Measurements from ENCODE around the gene DUSP15.
A peak's percentile ranks its signal among the peaks of the same experiment; 100 is the strongest.

The DUSP15 gene

GRCh38 chr20:31840906-31841816, 29.2 kb downstream of the DUSP15 start:
- Mint-ChIP-seq H3K36me3 (no peaks in the 10 kb centered on the region), H3K4me1 (no peaks in the 10 kb centered on the region), H3K27me3 (no peaks in the 10 kb centered on the region), H3K9me3 (no peaks in the 10 kb centered on the region), H3K4me3 (no peak overlapping the region), H3K27ac (no peak overlapping the region)

- H3K4me3 Mint-ChIP-seq = no peak overlapping the region
- H3K36me3 Mint-ChIP-seq = no peaks in the 10 kb centered on the region
- no peaks in the 10 kb centered on the region for H3K9me3 Mint-ChIP-seq
- H3K27me3 Mint-ChIP-seq = no peaks in the 10 kb centered on the region
- no peak overlapping the region for H3K27ac Mint-ChIP-seq
- H3K4me1 Mint-ChIP-seq = no peaks in the 10 kb centered on the region
Observed at GRCh38 chr20:31839782-31840487, 30.4 kb downstream of the DUSP15 start.

GRCh38 chr20:31838646-31839292, 31.6 kb downstream of the DUSP15 start:
- H3K4me1 Mint-ChIP-seq = no peaks in the 10 kb centered on the region
- H3K27ac Mint-ChIP-seq = no peak overlapping the region
- no peaks in the 10 kb centered on the region for H3K27me3 Mint-ChIP-seq
- no peaks in the 10 kb centered on the region for H3K9me3 Mint-ChIP-seq
- H3K36me3 Mint-ChIP-seq = no peaks in the 10 kb centered on the region
- H3K4me3 Mint-ChIP-seq = no peak overlapping the region

GRCh38 chr20:31837896-31838397, 32.4 kb downstream of the DUSP15 start:
- no peak overlapping the region for H3K27ac Mint-ChIP-seq
- no peaks in the 10 kb centered on the region for H3K4me1 Mint-ChIP-seq
- no peak overlapping the region for H3K4me3 Mint-ChIP-seq
- H3K36me3 Mint-ChIP-seq = no peaks in the 10 kb centered on the region
- H3K9me3 Mint-ChIP-seq = no peaks in the 10 kb centered on the region
- no peaks in the 10 kb centered on the region for H3K27me3 Mint-ChIP-seq

- Mint-ChIP-seq H3K9me3 (no peaks in the 10 kb centered on the region), H3K4me3 (no peak overlapping the region), H3K27ac (peak overlapping the region; percentile 68), H3K36me3 (no peaks in the 10 kb centered on the region), H3K27me3 (no peaks in the 10 kb centered on the region), H3K4me1 (no peaks in the 10 kb centered on the region)
Observed at GRCh38 chr20:31836853-31837608, 33.3 kb downstream of the DUSP15 start.

GRCh38 chr20:31835977-31836852, 34.1 kb downstream of the DUSP15 start:
- H3K4me1 Mint-ChIP-seq = no peaks in the 10 kb centered on the region
- no peak overlapping the region for H3K27ac Mint-ChIP-seq
- H3K9me3 Mint-ChIP-seq = no peaks in the 10 kb centered on the region
- no peaks in the 10 kb centered on the region for H3K36me3 Mint-ChIP-seq
- no peaks in the 10 kb centered on the region for H3K27me3 Mint-ChIP-seq
- H3K4me3 Mint-ChIP-seq = no peak overlapping the region

- Mint-ChIP-seq H3K4me3 (no peak overlapping the region), H3K36me3 (no peaks in the 10 kb centered on the region), H3K4me1 (no peaks in the 10 kb centered on the region), H3K27ac (no peak overlapping the region), H3K9me3 (no peaks in the 10 kb centered on the region), H3K27me3 (no peaks in the 10 kb centered on the region)
Observed at GRCh38 chr20:31835554-31835953, 34.8 kb downstream of the DUSP15 start.

- Mint-ChIP-seq H3K9me3 (no peaks in the 10 kb centered on the region), H3K36me3 (no peaks in the 10 kb centered on the region), H3K4me3 (no peak overlapping the region), H3K27me3 (no peaks in the 10 kb centered on the region), H3K4me1 (no peaks in the 10 kb centered on the region), H3K27ac (no peak overlapping the region)
Observed at GRCh38 chr20:31833931-31834521, 36.3 kb downstream of the DUSP15 start.

- H3K27ac Mint-ChIP-seq = no peak overlapping the region
- no peak overlapping the region for H3K4me3 Mint-ChIP-seq
- no peaks in the 10 kb centered on the region for H3K27me3 Mint-ChIP-seq
- H3K9me3 Mint-ChIP-seq = no peaks in the 10 kb centered on the region
- H3K36me3 Mint-ChIP-seq = no peaks in the 10 kb centered on the region
- no peaks in the 10 kb centered on the region for H3K4me1 Mint-ChIP-seq
Observed at GRCh38 chr20:31833130-31833930, 37.0 kb downstream of the DUSP15 start.

GRCh38 chr20:31831771-31832306, 38.5 kb downstream of the DUSP15 start:
- Mint-ChIP-seq H3K27ac (no peak overlapping the region), H3K27me3 (no peaks in the 10 kb centered on the region), H3K4me1 (no peaks in the 10 kb centered on the region), H3K4me3 (no peak overlapping the region), H3K9me3 (no peaks in the 10 kb centered on the region), H3K36me3 (no peaks in the 10 kb centered on the region)

- Mint-ChIP-seq H3K27ac (no peak overlapping the region), H3K9me3 (no peaks in the 10 kb centered on the region), H3K27me3 (no peaks in the 10 kb centered on the region), H3K36me3 (no peaks in the 10 kb centered on the region), H3K4me1 (no peaks in the 10 kb centered on the region), H3K4me3 (no peak overlapping the region)
Observed at GRCh38 chr20:31831211-31831610, 39.1 kb downstream of the DUSP15 start.

- no peaks in the 10 kb centered on the region for H3K27me3 Mint-ChIP-seq
- H3K36me3 Mint-ChIP-seq = no peaks in the 10 kb centered on the region
- H3K27ac Mint-ChIP-seq = no peak overlapping the region
- H3K4me1 Mint-ChIP-seq = no peaks in the 10 kb centered on the region
- H3K9me3 Mint-ChIP-seq = no peaks in the 10 kb centered on the region
- no peak overlapping the region for H3K4me3 Mint-ChIP-seq
Observed at GRCh38 chr20:31830406-31830981, 39.8 kb downstream of the DUSP15 start.

- H3K4me3 Mint-ChIP-seq = no peak overlapping the region
- no peaks in the 10 kb centered on the region for H3K27me3 Mint-ChIP-seq
- no peaks in the 10 kb centered on the region for H3K9me3 Mint-ChIP-seq
- H3K27ac Mint-ChIP-seq = no peak overlapping the region
- H3K4me1 Mint-ChIP-seq = no peaks in the 10 kb centered on the region
- no peaks in the 10 kb centered on the region for H3K36me3 Mint-ChIP-seq
Observed at GRCh38 chr20:31829731-31830130, 40.6 kb downstream of the DUSP15 start.
